ENCODE measurements around the gene SPEG. TPM values are rescaled to one million over a fixed set of nuclear protein-coding genes. Genes with fewer than 3 reads are reported as not detected.

SPEG gene
- total and polyA plus RNA-seq, 2 of the 13 experiments (the other 11 are each of a cell fraction or from before 2014, with no cell fraction given), result 0.18 to 0.24 TPM

- in situ Hi-C loops (cut with HindIII; ENCODE audit: extremely low pct_ligation_motif_present, low pct_unique_long_range_greater_than_20kb), result no loop called here
- ATAC-seq (peak; percentile 6; the same call in 1 of the 3 replicates), FAIRE-seq (no peak), DNase-seq (ENCODE audit: low spot score) (no peak)
- Histone ChIP-seq H3K36me3 (replicated peaks in 1 of 2; ENCODE audit: control insufficient read depth in 1 of 2, insufficient read depth in 2 of 2, low read length in 2 of 2) (no peaks in the 10 kb centered on the region), H3K9ac (ENCODE audit: insufficient read depth, low read depth, low read length) (no peak overlapping the region), H4K20me1 (ENCODE audit: insufficient read depth, low read length) (peaks cover 4% of the 10 kb centered on the region; the same call in 1 of the 2 replicates), H3K4me2 (ENCODE audit: low read depth, low read length) (no peak overlapping the region), H3K9me3 (ENCODE audit: low read length) (no peaks in the 10 kb centered on the region), H3K27me3 (ENCODE audit: control insufficient read depth in 1 of 2, insufficient read depth in 2 of 2, low read length in 2 of 2) (peaks cover 40 to 92% of the 10 kb centered on the region in 2 experiments), H2AFZ (ENCODE audit: low read length) (no peak overlapping the region), H3K27ac (ENCODE audit: extremely low read length, insufficient read depth, low read length) (no peak overlapping the region), H3K4me1 (ENCODE audit: insufficient read depth, low read length) (no peaks in the 10 kb centered on the region), H3K4me3 (replicated peaks in 1 of 3; ENCODE audit: insufficient read depth in 1 of 3, low read depth in 2 of 3, low read length in 3 of 3) (peak overlapping the region in 1 of 3 experiments; percentile 39; a peak in 1 of 6 replicates), H3K79me2 (ENCODE audit: insufficient read depth, low read length) (no peaks in the 10 kb centered on the region)
- BruUV-seq (replicated peaks), result no TSS peak
- ChIA-PET POLR2A (no interaction called here), CTCF (ENCODE audit: low intra/inter-chr PET ratio, low total read pairs) (no interaction called here)
- WGBS (ENCODE audit: low lambda C conversion rate), result 22% methylated on average over 30 of the region's 35 CpGs
- intact Hi-C loops (cut with micrococcal nuclease; ENCODE audit: unreplicated experiment), result no loop called here
- no peak for TF ChIP-seq ZNF264 (CRISPR knock-in tag; IDR thresholded peaks at IDR 0.05)
- TF ChIP-seq ETS1 (CRISPR knock-in tag; IDR thresholded peaks at IDR 0.05), result no peak
- TF ChIP-seq NFIC (IDR thresholded peaks at IDR 0.05; ENCODE audit: low read length), result no peak
- no peak for TF ChIP-seq SMARCC2 (IDR thresholded peaks at IDR 0.05)
- no peak for TF ChIP-seq DNMT3B (CRISPR knock-in tag; conservative IDR thresholded peaks at IDR 0.05)
- TF ChIP-seq ZNF281 (CRISPR knock-in tag; IDR thresholded peaks at IDR 0.05; ENCODE audit: borderline replicate concordance), result no peak
- no peak for TF ChIP-seq ZNF770 (CRISPR knock-in tag; IDR thresholded peaks at IDR 0.05)
- TF ChIP-seq ZNF629 (CRISPR knock-in tag; conservative IDR thresholded peaks at IDR 0.05), result no peak
- TF ChIP-seq FOXM1 (CRISPR knock-in tag; IDR thresholded peaks at IDR 0.05), result no peak
- TF ChIP-seq GMEB1 (CRISPR knock-in tag; IDR thresholded peaks at IDR 0.05; ENCODE audit: borderline replicate concordance), result no peak
- TF ChIP-seq HDAC1 (CRISPR knock-in tag; IDR thresholded peaks at IDR 0.05), result no peak
- TF ChIP-seq PAXIP1 (CRISPR knock-in tag; conservative IDR thresholded peaks at IDR 0.05), result no peak
These were observed 7.8 kb downstream of the SPEG start for GRCh38 chr2:219442256-219443015.
